ENCODE data around the gene KCNJ15. TPM values are rescaled to one million over a fixed set of nuclear protein-coding genes. Genes with fewer than 3 reads are reported as not detected.

Gene KCNJ15
- total and polyA plus RNA-seq, 2 of the 13 experiments (the other 11 are each of a cell fraction or from before 2014, with no cell fraction given), result not detected

DNA sequence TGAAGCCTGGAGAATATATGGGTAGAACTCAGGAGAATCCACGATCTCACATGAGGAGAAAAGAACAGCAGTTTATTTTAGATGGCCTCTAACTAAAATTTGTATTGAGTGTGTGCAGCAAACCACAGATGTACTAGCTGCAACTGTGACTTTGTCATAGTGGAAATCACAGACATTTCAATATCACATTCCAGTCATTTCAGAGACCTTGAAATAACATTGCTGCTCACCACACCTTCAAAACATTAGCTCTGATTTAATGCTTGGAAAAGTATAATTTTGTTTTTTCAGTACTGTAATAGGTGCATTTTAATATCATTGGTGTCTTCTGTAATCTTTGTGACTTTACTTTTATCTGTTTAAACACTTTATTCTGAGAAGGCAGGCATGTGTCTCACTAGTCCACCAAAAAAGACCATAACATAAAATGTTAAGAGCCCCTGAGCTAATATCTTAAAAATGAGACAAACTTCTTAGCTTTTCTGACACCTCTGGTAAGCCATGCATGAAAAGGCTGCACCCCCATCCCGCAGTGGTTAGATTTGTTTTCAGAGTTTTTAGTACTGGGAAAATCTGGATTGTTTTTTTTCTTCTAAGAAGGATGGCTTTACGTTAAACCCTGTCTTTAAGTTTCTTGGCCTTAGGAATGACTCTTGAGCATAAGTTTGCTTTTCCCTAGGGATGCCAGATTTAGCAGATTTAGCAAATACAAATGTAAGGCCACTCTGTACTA lies 30.1 kb downstream of the KCNJ15 start:
- no TSS peak for BruUV-seq (replicated peaks)
- Histone ChIP-seq H3K9ac (ENCODE audit: insufficient read depth, low read depth, low read length) (no peak overlapping the region), H3K36me3 (replicated peaks in 1 of 2; ENCODE audit: control insufficient read depth in 1 of 2, insufficient read depth in 2 of 2, low read length in 2 of 2) (no peaks in the 10 kb centered on the region), H2AFZ (ENCODE audit: low read length) (no peak overlapping the region), H3K79me2 (ENCODE audit: insufficient read depth, low read length) (no peaks in the 10 kb centered on the region), H3K4me2 (ENCODE audit: low read depth, low read length) (no peak overlapping the region), H3K27ac (ENCODE audit: extremely low read length, insufficient read depth, low read length) (no peak overlapping the region), H3K9me3 (ENCODE audit: low read length) (no peaks in the 10 kb centered on the region), H3K4me1 (ENCODE audit: insufficient read depth, low read length) (no peaks in the 10 kb centered on the region), H3K4me3 (replicated peaks in 1 of 3; ENCODE audit: insufficient read depth in 1 of 3, low read depth in 2 of 3, low read length in 3 of 3) (no peak overlapping the region), H3K27me3 (ENCODE audit: control insufficient read depth in 1 of 2, insufficient read depth in 2 of 2, low read length in 2 of 2) (no peaks in the 10 kb centered on the region), H4K20me1 (ENCODE audit: insufficient read depth, low read length) (no peaks in the 10 kb centered on the region)
- DNase-seq (ENCODE audit: low spot score), result no peak
- WGBS (ENCODE audit: low lambda C conversion rate), result 3% methylated on average over 3 of the region's 3 CpGs
- in situ Hi-C loops (cut with HindIII; ENCODE audit: extremely low pct_ligation_motif_present, low pct_unique_long_range_greater_than_20kb) (no loop called here), intact Hi-C loops (cut with micrococcal nuclease; ENCODE audit: unreplicated experiment) (no loop called here)
- ATAC-seq, result no peak
- CTCF ChIA-PET (ENCODE audit: low intra/inter-chr PET ratio, low total read pairs), result no interaction called here
- FAIRE-seq, result no peak
- TF ChIP-seq TARDBP (CRISPR knock-in tag; IDR thresholded peaks at IDR 0.05), result no peak
- TF ChIP-seq JUN (CRISPR knock-in tag; IDR thresholded peaks at IDR 0.05), result no peak
- TF ChIP-seq, protein P1, sequence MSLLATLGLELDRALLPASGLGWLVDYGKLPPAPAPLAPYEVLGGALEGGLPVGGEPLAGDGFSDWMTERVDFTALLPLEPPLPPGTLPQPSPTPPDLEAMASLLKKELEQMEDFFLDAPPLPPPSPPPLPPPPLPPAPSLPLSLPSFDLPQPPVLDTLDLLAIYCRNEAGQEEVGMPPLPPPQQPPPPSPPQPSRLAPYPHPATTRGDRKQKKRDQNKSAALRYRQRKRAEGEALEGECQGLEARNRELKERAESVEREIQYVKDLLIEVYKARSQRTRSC (CRISPR knock-in tag; IDR thresholded peaks at IDR 0.05; ENCODE audit: low read depth), result no peak
- TF ChIP-seq, protein P2, sequence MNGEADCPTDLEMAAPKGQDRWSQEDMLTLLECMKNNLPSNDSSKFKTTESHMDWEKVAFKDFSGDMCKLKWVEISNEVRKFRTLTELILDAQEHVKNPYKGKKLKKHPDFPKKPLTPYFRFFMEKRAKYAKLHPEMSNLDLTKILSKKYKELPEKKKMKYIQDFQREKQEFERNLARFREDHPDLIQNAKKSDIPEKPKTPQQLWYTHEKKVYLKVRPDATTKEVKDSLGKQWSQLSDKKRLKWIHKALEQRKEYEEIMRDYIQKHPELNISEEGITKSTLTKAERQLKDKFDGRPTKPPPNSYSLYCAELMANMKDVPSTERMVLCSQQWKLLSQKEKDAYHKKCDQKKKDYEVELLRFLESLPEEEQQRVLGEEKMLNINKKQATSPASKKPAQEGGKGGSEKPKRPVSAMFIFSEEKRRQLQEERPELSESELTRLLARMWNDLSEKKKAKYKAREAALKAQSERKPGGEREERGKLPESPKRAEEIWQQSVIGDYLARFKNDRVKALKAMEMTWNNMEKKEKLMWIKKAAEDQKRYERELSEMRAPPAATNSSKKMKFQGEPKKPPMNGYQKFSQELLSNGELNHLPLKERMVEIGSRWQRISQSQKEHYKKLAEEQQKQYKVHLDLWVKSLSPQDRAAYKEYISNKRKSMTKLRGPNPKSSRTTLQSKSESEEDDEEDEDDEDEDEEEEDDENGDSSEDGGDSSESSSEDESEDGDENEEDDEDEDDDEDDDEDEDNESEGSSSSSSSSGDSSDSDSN (CRISPR knock-in tag; IDR thresholded peaks at IDR 0.05), result no peak
- TF ChIP-seq ZNF234 (CRISPR knock-in tag; conservative IDR thresholded peaks at IDR 0.05), result no peak
- no peak for TF ChIP-seq ZC3H13 (CRISPR knock-in tag; IDR thresholded peaks at IDR 0.05)
- TF ChIP-seq POLR2AphosphoS5 (IDR thresholded peaks at IDR 0.05; ENCODE audit: low read depth, low read length), result no peak
- TF ChIP-seq ZBTB8A (CRISPR knock-in tag; IDR thresholded peaks at IDR 0.05; ENCODE audit: borderline replicate concordance, low read depth), result no peak
- no peak for TF ChIP-seq YEATS2 (CRISPR knock-in tag; IDR thresholded peaks at IDR 0.05; ENCODE audit: borderline replicate concordance)
- TF ChIP-seq, protein P3, sequence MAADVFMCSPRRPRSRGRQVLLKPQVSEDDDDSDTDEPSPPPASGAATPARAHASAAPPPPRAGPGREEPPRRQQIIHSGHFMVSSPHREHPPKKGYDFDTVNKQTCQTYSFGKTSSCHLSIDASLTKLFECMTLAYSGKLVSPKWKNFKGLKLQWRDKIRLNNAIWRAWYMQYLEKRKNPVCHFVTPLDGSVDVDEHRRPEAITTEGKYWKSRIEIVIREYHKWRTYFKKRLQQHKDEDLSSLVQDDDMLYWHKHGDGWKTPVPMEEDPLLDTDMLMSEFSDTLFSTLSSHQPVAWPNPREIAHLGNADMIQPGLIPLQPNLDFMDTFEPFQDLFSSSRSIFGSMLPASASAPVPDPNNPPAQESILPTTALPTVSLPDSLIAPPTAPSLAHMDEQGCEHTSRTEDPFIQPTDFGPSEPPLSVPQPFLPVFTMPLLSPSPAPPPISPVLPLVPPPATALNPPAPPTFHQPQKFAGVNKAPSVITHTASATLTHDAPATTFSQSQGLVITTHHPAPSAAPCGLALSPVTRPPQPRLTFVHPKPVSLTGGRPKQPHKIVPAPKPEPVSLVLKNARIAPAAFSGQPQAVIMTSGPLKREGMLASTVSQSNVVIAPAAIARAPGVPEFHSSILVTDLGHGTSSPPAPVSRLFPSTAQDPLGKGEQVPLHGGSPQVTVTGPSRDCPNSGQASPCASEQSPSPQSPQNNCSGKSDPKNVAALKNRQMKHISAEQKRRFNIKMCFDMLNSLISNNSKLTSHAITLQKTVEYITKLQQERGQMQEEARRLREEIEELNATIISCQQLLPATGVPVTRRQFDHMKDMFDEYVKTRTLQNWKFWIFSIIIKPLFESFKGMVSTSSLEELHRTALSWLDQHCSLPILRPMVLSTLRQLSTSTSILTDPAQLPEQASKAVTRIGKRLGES (CRISPR knock-in tag; IDR thresholded peaks at IDR 0.05; ENCODE audit: borderline replicate concordance), result no peak
- no peak for TF ChIP-seq ZNF780A (CRISPR knock-in tag; IDR thresholded peaks at IDR 0.05)
- TF ChIP-seq KAT8 (CRISPR knock-in tag; IDR thresholded peaks at IDR 0.05), result no peak
- no peak for TF ChIP-seq ZBTB38 (CRISPR knock-in tag; IDR thresholded peaks at IDR 0.05)
- no peak for TF ChIP-seq AGO2 (optimal IDR thresholded peaks at IDR 0.05; ENCODE audit: low read depth, low read length)
- TF ChIP-seq ZBTB7A (CRISPR knock-in tag; IDR thresholded peaks at IDR 0.05), result no peak
- TF ChIP-seq, protein P4, sequence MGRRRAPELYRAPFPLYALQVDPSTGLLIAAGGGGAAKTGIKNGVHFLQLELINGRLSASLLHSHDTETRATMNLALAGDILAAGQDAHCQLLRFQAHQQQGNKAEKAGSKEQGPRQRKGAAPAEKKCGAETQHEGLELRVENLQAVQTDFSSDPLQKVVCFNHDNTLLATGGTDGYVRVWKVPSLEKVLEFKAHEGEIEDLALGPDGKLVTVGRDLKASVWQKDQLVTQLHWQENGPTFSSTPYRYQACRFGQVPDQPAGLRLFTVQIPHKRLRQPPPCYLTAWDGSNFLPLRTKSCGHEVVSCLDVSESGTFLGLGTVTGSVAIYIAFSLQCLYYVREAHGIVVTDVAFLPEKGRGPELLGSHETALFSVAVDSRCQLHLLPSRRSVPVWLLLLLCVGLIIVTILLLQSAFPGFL (CRISPR knock-in tag; IDR thresholded peaks at IDR 0.05), result no peak
- POLR2A ChIA-PET, result no interaction called here
